HCT116 (cell line): ENCODE data around the gene SETD1B. TPM values are rescaled to one million over a fixed set of nuclear protein-coding genes. Genes with fewer than 3 reads are reported as not detected.
"Not testable (repeated sequence)": the region's sequence is repeated elsewhere in the genome, so short reads cannot be mapped to it uniquely, and the experiment has no call there.

Experiments used
- ATAC-seq: fragments of 200-7000 bp; cut with Tn5 transposase; 2 replicates; pipeline ENCODE4 v1.9.1; 2020; ENCODE audit warnings: mild to moderate bottlenecking, moderate library complexity
- BruUV-seq: library from RNA; stranded (reverse); fragments of 400-500 nt; replicated peaks from 2 replicates; lab custom pipeline; 2021; lab: Mats Ljungman, UMichigan
- CTCF ChIA-PET: fragments of 300-600 bp; sonication (Branson Sonifier 250); formaldehyde crosslinking; loops from one replicate; lab custom pipeline; 2021; ENCODE audit warnings: antibody characterized with exemption; lab: Charles Lee
- POLR2A ChIA-PET: fragments of 300-600, 350-600 bp; sonication (Branson Sonifier 250); formaldehyde crosslinking; loops from one replicate; lab custom pipeline; 2021; ENCODE audit warnings: antibody characterized with exemption; lab: Charles Lee
- RAD21 ChIA-PET, 2 experiments: fragments of 300-600 bp; sonication (Branson Sonifier 250); formaldehyde crosslinking; loops; one replicate each; lab custom pipeline; 2023; ENCODE audit warnings: low total read pairs in 2 of 2; ENCODE audit not compliant: uncharacterized antibody in 2 of 2, unreplicated experiment in 2 of 2, low non-redundant PET in 1 of 2; lab: Charles Lee
- DNase-seq: peaks from one replicate; pipeline ENCODE4 v3.0.0-alpha.2; 2010; ENCODE audit warnings: low read depth, low spot score
- H2AFZ ChIP-seq: fragments of 200-600 bp; shearing (Covaris generic), sonication (generic); 2 replicates; pipeline ENCODE4 v1.6.1; 2017; ENCODE audit warnings: low read depth, mixed run types, mixed read lengths, antibody characterized with exemption, low read length; ENCODE audit not compliant: poor library complexity, severe bottlenecking
- H3K27ac ChIP-seq: 2 replicates; pipeline ENCODE4 v1.5.1; 2012; ENCODE audit warnings: low read depth, low read length
- H3K27me3 ChIP-seq: fragments of 200-600 bp; sonication (generic); 2 replicates; pipeline ENCODE4 v1.6.1; 2016; ENCODE audit warnings: mixed run types, low read length, mixed read lengths; ENCODE audit not compliant: insufficient read depth
- H3K36me3 ChIP-seq, 2 experiments: fragments of 200-500 bp in 1 of 2; fragments of 200-600 bp in 1 of 2; sonication (Bioruptor generic) in 1 of 2; sonication (generic) in 1 of 2; 2 replicates each; pipeline versions ENCODE4 v1.5.1 to v1.6.1; 2014 to 2016; ENCODE audit warnings: low read length in 2 of 2, inconsistent platforms in 1 of 2, mixed read lengths in 1 of 2, mixed run types in 1 of 2; ENCODE audit not compliant: insufficient read depth in 2 of 2, control insufficient read depth in 1 of 2
- H3K4me1 ChIP-seq, 2 experiments: fragments of 200-600 bp in 1 of 2; sonication (generic) in 1 of 2; 2 replicates each; pipeline versions ENCODE4 v1.5.1 to v1.6.1; 2012 to 2017; ENCODE audit warnings: low read length in 2 of 2, inconsistent platforms in 1 of 2, mild to moderate bottlenecking in 1 of 2, mixed read lengths in 1 of 2, mixed run types in 1 of 2, moderate library complexity in 1 of 2; ENCODE audit not compliant: insufficient read depth in 2 of 2, control insufficient read depth in 1 of 2
- H3K4me2 ChIP-seq: fragments of 200-600 bp; sonication (generic); 2 replicates; pipeline ENCODE4 v1.6.1; 2017; ENCODE audit warnings: mixed run types, low read length, mixed read lengths
- H3K4me3 ChIP-seq, 2 experiments: fragments of 200-600 bp in 1 of 2; sonication (generic) in 1 of 2; replicated peaks in 1 of 2; 2 replicates each; pipeline ENCODE4 v1.5.1; 2011 to 2016; ENCODE audit warnings: low read length in 2 of 2, control low read depth in 1 of 2, low read depth in 1 of 2, mild to moderate bottlenecking in 1 of 2, mixed read lengths in 1 of 2, mixed run types in 1 of 2
- H3K79me2 ChIP-seq: fragments of 200-600 bp; sonication (generic); 2 replicates; pipeline ENCODE4 v1.6.1; 2017; ENCODE audit warnings: mild to moderate bottlenecking, mixed run types, low read length, moderate library complexity, mixed read lengths; ENCODE audit not compliant: insufficient read depth
- H3K9ac ChIP-seq: fragments of 200-600 bp; sonication (generic); 2 replicates; pipeline ENCODE4 v1.6.1; 2016; ENCODE audit warnings: low read length, mixed read lengths
- H3K9me2 ChIP-seq: fragments of 200-600 bp; sonication (generic), shearing (Covaris generic); 2 replicates; pipeline ENCODE4 v1.6.1; 2017; ENCODE audit warnings: mixed run types, mild to moderate bottlenecking, moderate library complexity; ENCODE audit not compliant: insufficient read depth
- H3K9me3 ChIP-seq, 2 experiments: fragments of 200-500 bp in 1 of 2; fragments of 200-600 bp in 1 of 2; sonication (Bioruptor generic) in 1 of 2; sonication (generic) in 1 of 2; 2 replicates each; pipeline ENCODE4 v1.6.1; 2014 to 2017; ENCODE audit warnings: low read length in 2 of 2, mixed read lengths in 2 of 2, inconsistent platforms in 1 of 2, low read depth in 1 of 2, mild to moderate bottlenecking in 1 of 2, mixed run types in 1 of 2, moderate library complexity in 1 of 2; ENCODE audit not compliant: control insufficient read depth in 1 of 2, insufficient read depth in 1 of 2
- H4K20me1 ChIP-seq: fragments of 200-600 bp; sonication (generic), shearing (Covaris generic); 2 replicates; pipeline ENCODE4 v1.6.1; 2017; ENCODE audit warnings: mixed run types, mild to moderate bottlenecking, moderate library complexity; ENCODE audit not compliant: insufficient read depth
- CBX3 ChIP-seq: IDR thresholded peaks from 2 replicates; pipeline ENCODE4 v1.6.1; 2012; ENCODE audit warnings: low read depth
- ELF1 ChIP-seq: IDR thresholded peaks from 2 replicates; pipeline ENCODE4 v1.6.1; 2012; ENCODE audit warnings: low read depth, borderline replicate concordance
- FOSL1 ChIP-seq: IDR thresholded peaks from 2 replicates; pipeline ENCODE4 v1.6.1; 2012; ENCODE audit warnings: low read depth
- POLR2AphosphoS5 ChIP-seq: IDR thresholded peaks from 2 replicates; pipeline ENCODE4 v1.6.1; 2011; ENCODE audit warnings: mild to moderate bottlenecking, low read depth, low read length, moderate library complexity
- RAD21 ChIP-seq: IDR thresholded peaks from 2 replicates; pipeline ENCODE4 v1.6.1; 2012; ENCODE audit warnings: low read depth, mild to moderate bottlenecking
- SP1 ChIP-seq: IDR thresholded peaks from 2 replicates; pipeline ENCODE4 v1.6.1; 2012; ENCODE audit warnings: low read depth
- SRF ChIP-seq: IDR thresholded peaks from 2 replicates; pipeline ENCODE4 v1.6.1; 2012; ENCODE audit warnings: low read depth
- TCF7L2 ChIP-seq: IDR thresholded peaks from 2 replicates; pipeline ENCODE4 v1.7.0; 2011; ENCODE audit warnings: borderline replicate concordance, inconsistent platforms; ENCODE audit not compliant: insufficient read depth, insufficient read length; ENCODE audit errors: extremely low read depth
- YY1 ChIP-seq: IDR thresholded peaks from 2 replicates; pipeline ENCODE4 v1.6.1; 2011; ENCODE audit warnings: low read length, low read depth, moderate library complexity, mild to moderate bottlenecking; ENCODE audit not compliant: insufficient replicate concordance; ENCODE audit errors: extremely low read depth
- ZNF274 ChIP-seq: fragments of 200-500 bp; sonication (Bioruptor generic); IDR thresholded peaks from 2 replicates; pipeline ENCODE4 v1.6.1; 2014; ENCODE audit warnings: mild to moderate bottlenecking, low read depth, low read length, inconsistent platforms
- intact Hi-C: fragments of 100-400 bp; cut with micrococcal nuclease; formaldehyde crosslinking; loops from 2 replicates; pipeline ENCODE4 v1.10.0; 2022
- total RNA-seq: library from RNA; stranded (reverse); gene quantifications from one replicate; pipeline ENCODE4 v1.2.1, GENCODE V29; 2021; ENCODE audit not compliant: unreplicated experiment
- TF ChIP-seq, protein P1 (sequence below): IDR thresholded peaks from 2 replicates; pipeline ENCODE4 v1.6.1; 2012; ENCODE audit warnings: low read depth
- TF ChIP-seq, protein P2 (sequence below), 3 experiments: fragments of 200-600 bp in 1 of 3; sonication (generic) in 1 of 3; IDR thresholded peaks in 2 of 3; conservative IDR thresholded peaks in 1 of 3; 2 replicates each; pipeline ENCODE4 v1.5.1; 2012 to 2017; ENCODE audit warnings: low read depth in 2 of 3, low read length in 2 of 3, antibody characterized with exemption in 1 of 3, borderline replicate concordance in 1 of 3, control low read depth in 1 of 3, mild to moderate bottlenecking in 1 of 3, mixed read lengths in 1 of 3, mixed run types in 1 of 3, moderate library complexity in 1 of 3; ENCODE audit not compliant: insufficient read depth in 1 of 3
- TF ChIP-seq, protein P3 (sequence below): IDR thresholded peaks from 2 replicates; pipeline ENCODE4 v1.6.1; 2012

SETD1B gene
- total RNA-seq, 1 experiment from 2014 or later, result 17.5 TPM

DNA sequence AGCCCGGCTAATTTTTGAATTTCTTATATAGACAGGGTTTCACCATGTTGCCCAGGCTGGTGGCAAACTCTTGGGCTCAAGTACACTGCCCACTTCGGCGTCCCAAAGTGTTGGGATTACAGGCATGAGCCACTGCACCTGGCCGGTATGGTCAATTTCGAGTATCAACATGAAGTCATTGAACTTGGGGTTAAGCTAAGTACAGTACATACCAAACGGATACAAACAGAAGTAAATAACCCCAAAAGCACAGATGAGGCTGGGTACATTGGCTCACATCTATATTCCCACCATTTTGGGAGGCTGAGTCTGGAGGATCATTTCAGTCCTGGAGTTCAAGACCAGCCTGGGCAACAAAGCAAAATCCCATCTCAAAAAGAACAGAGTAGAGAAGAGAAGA lies 71.8 kb downstream of the SETD1B start:
- Histone ChIP-seq H3K36me3 (no peaks in the 10 kb centered on the region), H3K9me2 (no peaks in the 10 kb centered on the region), H3K4me2 (no peak overlapping the region), H3K9me3 (no peaks in the 10 kb centered on the region), H3K27ac (no peak overlapping the region), H3K27me3 (no peaks in the 10 kb centered on the region), H2AFZ (no peak overlapping the region), H3K79me2 (no peaks in the 10 kb centered on the region), H3K4me3 (no peak overlapping the region), H4K20me1 (no peaks in the 10 kb centered on the region), H3K9ac (no peak overlapping the region), H3K4me1 (peaks cover 0 to 5% of the 10 kb centered on the region in 2 experiments; a peak in 1 of 4 replicates)
- POLR2A ChIA-PET, result no interaction called here
- BruUV-seq, result no TSS peak
- ATAC-seq (no peak), DNase-seq (no peak)
- TF ChIP-seq RAD21 (no peak), CBX3 (no peak), ZNF274 (no peak), SRF (no peak), TCF7L2 (no peak), YY1 (no peak), POLR2AphosphoS5 (no peak), ELF1 (no peak), SP1 (no peak), FOSL1 (no peak)
- TF ChIP-seq, protein P1, sequence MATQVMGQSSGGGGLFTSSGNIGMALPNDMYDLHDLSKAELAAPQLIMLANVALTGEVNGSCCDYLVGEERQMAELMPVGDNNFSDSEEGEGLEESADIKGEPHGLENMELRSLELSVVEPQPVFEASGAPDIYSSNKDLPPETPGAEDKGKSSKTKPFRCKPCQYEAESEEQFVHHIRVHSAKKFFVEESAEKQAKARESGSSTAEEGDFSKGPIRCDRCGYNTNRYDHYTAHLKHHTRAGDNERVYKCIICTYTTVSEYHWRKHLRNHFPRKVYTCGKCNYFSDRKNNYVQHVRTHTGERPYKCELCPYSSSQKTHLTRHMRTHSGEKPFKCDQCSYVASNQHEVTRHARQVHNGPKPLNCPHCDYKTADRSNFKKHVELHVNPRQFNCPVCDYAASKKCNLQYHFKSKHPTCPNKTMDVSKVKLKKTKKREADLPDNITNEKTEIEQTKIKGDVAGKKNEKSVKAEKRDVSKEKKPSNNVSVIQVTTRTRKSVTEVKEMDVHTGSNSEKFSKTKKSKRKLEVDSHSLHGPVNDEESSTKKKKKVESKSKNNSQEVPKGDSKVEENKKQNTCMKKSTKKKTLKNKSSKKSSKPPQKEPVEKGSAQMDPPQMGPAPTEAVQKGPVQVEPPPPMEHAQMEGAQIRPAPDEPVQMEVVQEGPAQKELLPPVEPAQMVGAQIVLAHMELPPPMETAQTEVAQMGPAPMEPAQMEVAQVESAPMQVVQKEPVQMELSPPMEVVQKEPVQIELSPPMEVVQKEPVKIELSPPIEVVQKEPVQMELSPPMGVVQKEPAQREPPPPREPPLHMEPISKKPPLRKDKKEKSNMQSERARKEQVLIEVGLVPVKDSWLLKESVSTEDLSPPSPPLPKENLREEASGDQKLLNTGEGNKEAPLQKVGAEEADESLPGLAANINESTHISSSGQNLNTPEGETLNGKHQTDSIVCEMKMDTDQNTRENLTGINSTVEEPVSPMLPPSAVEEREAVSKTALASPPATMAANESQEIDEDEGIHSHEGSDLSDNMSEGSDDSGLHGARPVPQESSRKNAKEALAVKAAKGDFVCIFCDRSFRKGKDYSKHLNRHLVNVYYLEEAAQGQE, result no peak
- TF ChIP-seq, protein P2, sequence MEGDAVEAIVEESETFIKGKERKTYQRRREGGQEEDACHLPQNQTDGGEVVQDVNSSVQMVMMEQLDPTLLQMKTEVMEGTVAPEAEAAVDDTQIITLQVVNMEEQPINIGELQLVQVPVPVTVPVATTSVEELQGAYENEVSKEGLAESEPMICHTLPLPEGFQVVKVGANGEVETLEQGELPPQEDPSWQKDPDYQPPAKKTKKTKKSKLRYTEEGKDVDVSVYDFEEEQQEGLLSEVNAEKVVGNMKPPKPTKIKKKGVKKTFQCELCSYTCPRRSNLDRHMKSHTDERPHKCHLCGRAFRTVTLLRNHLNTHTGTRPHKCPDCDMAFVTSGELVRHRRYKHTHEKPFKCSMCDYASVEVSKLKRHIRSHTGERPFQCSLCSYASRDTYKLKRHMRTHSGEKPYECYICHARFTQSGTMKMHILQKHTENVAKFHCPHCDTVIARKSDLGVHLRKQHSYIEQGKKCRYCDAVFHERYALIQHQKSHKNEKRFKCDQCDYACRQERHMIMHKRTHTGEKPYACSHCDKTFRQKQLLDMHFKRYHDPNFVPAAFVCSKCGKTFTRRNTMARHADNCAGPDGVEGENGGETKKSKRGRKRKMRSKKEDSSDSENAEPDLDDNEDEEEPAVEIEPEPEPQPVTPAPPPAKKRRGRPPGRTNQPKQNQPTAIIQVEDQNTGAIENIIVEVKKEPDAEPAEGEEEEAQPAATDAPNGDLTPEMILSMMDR (IDR thresholded peaks at IDR 0.05 in 2 of 3, conservative IDR thresholded peaks at IDR 0.05 in 1 of 3; ENCODE audit: borderline replicate concordance in 1 of 3, insufficient read depth in 1 of 3, low read depth in 2 of 3, low read length in 2 of 3), result no peak
- TF ChIP-seq, protein P3, sequence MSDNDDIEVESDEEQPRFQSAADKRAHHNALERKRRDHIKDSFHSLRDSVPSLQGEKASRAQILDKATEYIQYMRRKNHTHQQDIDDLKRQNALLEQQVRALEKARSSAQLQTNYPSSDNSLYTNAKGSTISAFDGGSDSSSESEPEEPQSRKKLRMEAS, result no peak
- CTCF ChIA-PET, result no interaction called here
- intact Hi-C loops, result no loop called here
- RAD21 ChIA-PET, result no interaction called here

DNA sequence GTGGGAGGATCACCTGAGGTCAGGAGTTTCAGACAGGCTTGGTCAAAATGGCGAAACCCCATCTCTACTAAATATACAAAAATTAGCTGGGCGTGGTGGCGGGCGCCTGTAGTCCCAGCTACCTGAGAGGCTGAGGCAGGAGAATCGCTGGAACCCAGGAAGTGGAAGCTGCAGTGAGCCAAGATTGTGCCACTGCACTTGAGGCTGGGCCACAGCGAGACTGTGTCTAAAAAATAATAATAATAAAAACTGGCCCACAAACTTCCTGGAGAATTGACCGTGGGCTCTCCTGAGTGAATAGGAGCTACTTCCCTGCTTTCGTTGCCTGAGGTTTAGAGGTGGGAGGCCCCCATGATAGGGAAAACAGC lies 72.3 kb downstream of the SETD1B start:
- H3K9me2 ChIP-seq, H3K4me1 ChIP-seq, CTCF ChIA-PET, H3K79me2 ChIP-seq, H3K27ac ChIP-seq, H3K9ac ChIP-seq, H2AFZ ChIP-seq, RAD21 ChIA-PET, POLR2A ChIA-PET, BruUV-seq, DNase-seq, H3K9me3 ChIP-seq, H3K4me2 ChIP-seq, H3K27me3 ChIP-seq, H3K36me3 ChIP-seq, H4K20me1 ChIP-seq, intact Hi-C loops, ATAC-seq, H3K4me3 ChIP-seq: not testable (repeated sequence)
